SH-SY5Y (cell line): ENCODE data around the gene SPTBN4.
A peak's percentile ranks its signal among the peaks of the same experiment; 100 is the strongest.

Source experiments
- GATA2 ChIP-seq: IDR thresholded peaks from 2 replicates; pipeline ENCODE4 v1.6.1; 2011; ENCODE audit warnings: mild to moderate bottlenecking, low read depth, low read length
- GATA3 ChIP-seq: IDR thresholded peaks from 2 replicates; pipeline ENCODE4 v1.6.1; 2011; ENCODE audit warnings: low read depth, mild to moderate bottlenecking, low read length, moderate library complexity

The SPTBN4 gene

GRCh38 chr19:40466985-40467734 lies at the start of gene SPTBN4:
Gene SPTBN4, plus strand, starts transcription at chr19:40467001. Its CDS starts 5,621 bp downstream, at chr19:40472622.
- TF ChIP-seq GATA3 (no peak), GATA2 (no peak)

- TF ChIP-seq GATA3 (no peak), GATA2 (no peak)
Measured at GRCh38 chr19:40417643-40417981, 49.2 kb upstream of the SPTBN4 start.

- TF ChIP-seq GATA3: no peak
- TF ChIP-seq GATA2: no peak
Measured at GRCh38 chr19:40418040-40418439, 48.8 kb upstream of the SPTBN4 start.

DNA sequence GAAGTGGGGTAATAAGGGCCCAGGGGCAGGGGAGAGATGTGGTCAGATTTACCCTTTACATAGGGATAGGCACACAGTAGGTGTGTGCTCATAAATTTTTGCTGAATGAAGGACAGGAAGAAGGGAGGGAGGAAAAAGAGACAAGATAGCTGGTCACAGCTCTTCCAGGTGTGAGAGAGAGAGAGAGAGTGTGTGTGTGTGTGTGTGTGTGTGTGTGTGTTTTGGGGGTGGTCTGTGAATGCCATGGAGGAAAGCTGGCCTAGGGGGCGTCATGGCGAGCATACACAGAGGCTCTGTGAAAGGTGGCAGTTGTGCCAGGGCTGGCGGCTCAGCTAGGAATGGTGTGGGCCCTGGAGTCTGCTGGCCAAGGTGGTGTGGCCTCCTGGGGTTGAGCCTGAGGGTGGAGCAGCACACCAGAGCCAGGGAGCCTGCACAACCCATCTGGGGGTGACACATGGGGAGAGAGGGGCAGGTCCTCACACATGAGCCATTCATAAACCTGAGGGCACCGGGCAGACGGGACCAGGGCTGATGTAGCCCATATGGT lies 47.7 kb upstream of the SPTBN4 start:
- no peak for TF ChIP-seq GATA3
- no peak for TF ChIP-seq GATA2

DNA sequence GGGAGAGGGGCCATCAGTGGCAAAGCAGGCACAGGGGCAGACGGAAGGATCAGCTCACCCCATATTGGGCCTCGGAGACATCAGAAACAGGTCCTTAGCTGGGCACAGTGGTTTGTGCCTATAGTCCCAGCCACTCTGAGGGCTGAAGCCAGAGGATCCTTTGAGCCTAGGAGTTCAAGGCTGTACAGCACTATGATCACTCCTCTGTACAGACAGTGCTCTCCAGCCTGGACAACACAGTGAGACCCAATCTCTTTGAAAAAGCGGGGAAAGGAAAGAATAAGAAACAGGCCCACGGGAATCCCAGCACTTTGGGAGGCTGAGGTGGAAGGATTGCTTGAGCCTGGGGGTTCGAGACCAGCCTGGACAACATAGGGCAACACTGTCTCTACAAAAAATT lies 47.0 kb upstream of the SPTBN4 start:
- TF ChIP-seq GATA3: no peak
- TF ChIP-seq GATA2: no peak

- no peak for TF ChIP-seq GATA2
- no peak for TF ChIP-seq GATA3
Measured at GRCh38 chr19:40420451-40420765, 46.4 kb upstream of the SPTBN4 start.

- TF ChIP-seq GATA3: no peak
- TF ChIP-seq GATA2: peak; percentile 6; the same call in 1 of the 2 replicates
Measured at GRCh38 chr19:40420766-40421765, 45.7 kb upstream of the SPTBN4 start.

DNA sequence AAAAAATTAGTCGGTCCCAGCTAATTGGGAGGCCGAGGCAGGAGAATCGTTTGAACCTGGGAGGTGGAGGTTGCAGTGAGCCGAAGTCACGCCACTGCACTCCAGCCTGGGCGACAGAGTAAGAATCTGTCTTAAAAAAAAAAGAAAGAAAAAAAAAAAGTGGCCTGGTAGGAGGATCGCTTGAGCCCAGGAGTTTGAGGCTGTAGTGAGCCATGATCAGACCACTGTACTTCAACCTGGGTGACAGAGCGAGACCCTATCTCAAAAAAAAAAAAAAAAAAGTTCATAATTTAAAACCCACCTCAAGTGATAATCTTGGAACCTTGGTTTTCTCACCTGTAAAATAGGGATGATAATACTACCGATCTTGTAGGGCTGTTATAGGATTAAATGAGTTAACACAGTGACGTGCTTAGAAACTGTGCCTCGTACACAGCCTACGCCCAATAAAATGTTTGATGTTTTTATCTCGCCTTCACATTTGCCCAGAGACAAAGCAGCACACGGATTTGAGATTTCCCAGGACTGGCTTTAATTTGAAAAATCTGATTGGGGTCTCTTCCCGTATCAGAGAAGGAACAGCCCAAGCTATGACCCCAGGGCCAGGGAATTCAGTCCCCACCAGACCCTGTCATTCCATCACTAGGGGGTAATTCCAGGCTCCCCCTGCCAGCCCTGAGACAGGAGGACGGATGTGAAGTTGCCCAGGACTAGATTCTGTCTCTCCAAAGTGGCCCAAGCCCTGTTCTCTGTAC lies 44.6 kb upstream of the SPTBN4 start:
- TF ChIP-seq GATA3 (no peak), GATA2 (peak; percentile 83)

DNA sequence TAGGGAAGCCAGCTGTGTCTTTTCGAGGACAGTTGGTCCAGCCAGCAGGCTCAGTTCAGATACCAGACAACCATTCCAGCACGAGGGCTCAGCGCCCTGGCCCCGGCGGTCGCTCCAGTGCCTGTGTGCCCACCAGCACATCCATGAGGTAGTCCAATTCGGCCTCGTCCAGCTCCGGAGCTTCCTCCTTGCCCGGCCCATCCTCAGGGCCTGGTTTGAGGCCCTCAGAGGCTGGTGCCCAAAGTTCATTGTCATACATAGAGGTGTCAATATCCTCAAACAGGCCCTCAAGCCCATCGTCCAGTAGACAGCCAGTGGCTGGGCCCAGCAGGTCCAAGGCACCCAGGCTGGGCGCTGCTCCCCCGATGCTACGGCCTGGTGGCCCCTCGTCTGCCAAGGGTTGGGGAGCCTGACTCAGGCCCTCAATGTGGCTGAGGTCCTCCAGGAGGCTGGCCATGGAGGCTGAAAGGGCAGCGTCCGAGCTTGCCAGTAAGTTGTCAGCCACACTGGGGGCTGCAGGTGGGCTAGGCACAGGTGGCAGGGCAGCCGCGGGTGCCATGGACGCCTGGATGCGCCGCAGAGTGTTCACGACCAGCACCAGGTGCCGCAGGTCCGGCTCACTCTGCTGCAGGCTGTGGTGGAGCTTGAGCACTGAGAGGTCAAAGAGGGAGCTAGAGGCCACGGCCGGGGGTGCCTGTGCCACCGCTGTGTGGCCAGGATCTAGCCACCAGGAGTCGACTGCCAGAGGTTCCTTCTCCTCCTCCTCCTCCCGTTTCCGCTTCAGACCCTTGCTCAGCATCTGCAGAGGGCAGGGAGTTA lies 43.8 kb upstream of the SPTBN4 start:
- TF ChIP-seq GATA2 (no peak), GATA3 (no peak)

GRCh38 chr19:40423938-40424337 lies 42.9 kb upstream of the SPTBN4 start:
- TF ChIP-seq GATA2: no peak
- TF ChIP-seq GATA3: no peak

DNA sequence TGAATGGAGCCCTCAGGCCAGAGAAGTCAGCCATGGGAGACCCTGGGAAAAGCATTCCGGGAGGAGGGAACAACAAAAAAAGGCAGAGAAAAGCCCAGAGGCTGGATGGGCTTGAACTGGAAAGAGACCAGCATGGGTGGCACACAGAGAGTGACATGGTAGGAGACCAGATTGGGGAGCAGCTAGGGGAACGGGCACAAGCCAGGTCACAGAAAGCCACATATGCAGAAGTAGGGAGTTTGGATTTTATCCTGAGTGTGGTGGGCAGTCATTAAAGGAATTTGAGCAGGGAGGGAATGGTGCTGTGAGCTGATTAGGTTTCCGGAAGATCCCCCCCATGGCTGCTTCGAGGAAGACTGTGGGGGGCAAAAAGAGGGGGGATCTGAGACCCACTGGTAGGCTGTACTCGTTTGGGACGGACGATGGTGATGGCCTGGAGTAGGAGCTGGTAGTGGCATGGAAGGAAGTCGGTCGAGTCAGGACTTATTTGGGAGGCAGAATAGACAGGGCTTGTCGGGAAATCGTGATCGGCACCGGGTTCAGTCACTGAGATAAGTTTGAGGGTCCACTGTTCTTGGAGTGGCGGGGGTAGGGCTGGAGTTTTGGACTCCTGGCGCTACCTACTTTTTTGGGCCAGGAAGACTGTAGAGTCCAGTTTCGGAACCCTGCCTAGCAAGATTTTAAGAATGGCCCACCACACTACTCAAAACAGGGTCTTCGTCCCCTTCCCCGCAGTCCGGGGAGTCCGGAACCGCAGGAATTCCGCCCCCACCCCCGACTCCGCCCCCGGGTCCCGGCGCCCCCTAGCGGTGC lies 42.0 kb upstream of the SPTBN4 start:
- TF ChIP-seq GATA3: no peak
- no peak for TF ChIP-seq GATA2
